GM12864 (cell line): Measurements from ENCODE around the gene CTNNA2.

Experiments
- DNase-seq: peaks from one replicate; pipeline ENCODE4 v3.0.0-alpha.2; 2011; ENCODE audit warnings: low read depth
- H3K4me3 ChIP-seq: 2 replicates; pipeline ENCODE4 v1.5.1; 2011; ENCODE audit warnings: mild to moderate bottlenecking, low read depth, low read length, control low read depth
- TF ChIP-seq, protein P1 (sequence below): IDR thresholded peaks from 2 replicates; pipeline ENCODE4 v1.5.1; 2011; ENCODE audit warnings: low read depth, mild to moderate bottlenecking, moderate library complexity, low read length, control low read depth, inconsistent platforms; ENCODE audit errors: missing control alignments

Gene CTNNA2

DNA sequence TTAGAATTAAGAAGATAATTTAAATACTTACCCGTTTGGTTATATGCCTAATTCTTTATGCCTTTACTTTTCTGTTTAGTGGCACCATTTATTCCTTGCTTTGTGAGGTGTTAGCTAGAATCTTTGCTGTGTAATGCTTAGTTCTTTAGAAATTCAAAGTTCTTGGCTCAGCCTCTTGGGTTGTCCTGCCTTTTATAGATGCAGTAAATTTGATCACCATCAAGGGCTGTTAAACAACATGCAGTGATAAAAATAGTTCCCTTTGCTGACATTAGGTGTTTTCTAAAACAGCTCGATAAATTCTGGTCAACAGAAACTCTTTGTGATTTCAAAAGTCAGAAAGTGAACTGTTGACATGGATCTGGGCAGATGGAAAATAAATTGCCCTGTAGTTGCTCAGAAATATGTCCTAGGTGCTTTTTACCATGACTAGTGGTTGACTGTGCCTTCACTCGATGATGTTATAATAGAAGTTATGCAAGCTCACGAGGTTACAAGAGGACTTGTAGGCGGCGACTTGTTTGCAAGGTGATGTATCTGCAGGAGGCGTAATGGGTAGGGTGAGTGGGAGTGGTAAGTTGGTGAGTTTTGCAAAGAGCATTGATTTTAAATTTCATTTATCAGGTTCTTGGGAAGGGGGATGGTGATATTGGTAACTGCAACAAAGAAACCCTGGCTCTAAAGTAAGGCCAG lies 739.6 kb downstream of the CTNNA2 start:
- DNase-seq, result no peak
- H3K4me3 ChIP-seq, result no peak overlapping the region
- TF ChIP-seq, protein P1, sequence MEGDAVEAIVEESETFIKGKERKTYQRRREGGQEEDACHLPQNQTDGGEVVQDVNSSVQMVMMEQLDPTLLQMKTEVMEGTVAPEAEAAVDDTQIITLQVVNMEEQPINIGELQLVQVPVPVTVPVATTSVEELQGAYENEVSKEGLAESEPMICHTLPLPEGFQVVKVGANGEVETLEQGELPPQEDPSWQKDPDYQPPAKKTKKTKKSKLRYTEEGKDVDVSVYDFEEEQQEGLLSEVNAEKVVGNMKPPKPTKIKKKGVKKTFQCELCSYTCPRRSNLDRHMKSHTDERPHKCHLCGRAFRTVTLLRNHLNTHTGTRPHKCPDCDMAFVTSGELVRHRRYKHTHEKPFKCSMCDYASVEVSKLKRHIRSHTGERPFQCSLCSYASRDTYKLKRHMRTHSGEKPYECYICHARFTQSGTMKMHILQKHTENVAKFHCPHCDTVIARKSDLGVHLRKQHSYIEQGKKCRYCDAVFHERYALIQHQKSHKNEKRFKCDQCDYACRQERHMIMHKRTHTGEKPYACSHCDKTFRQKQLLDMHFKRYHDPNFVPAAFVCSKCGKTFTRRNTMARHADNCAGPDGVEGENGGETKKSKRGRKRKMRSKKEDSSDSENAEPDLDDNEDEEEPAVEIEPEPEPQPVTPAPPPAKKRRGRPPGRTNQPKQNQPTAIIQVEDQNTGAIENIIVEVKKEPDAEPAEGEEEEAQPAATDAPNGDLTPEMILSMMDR, result no peak

DNA sequence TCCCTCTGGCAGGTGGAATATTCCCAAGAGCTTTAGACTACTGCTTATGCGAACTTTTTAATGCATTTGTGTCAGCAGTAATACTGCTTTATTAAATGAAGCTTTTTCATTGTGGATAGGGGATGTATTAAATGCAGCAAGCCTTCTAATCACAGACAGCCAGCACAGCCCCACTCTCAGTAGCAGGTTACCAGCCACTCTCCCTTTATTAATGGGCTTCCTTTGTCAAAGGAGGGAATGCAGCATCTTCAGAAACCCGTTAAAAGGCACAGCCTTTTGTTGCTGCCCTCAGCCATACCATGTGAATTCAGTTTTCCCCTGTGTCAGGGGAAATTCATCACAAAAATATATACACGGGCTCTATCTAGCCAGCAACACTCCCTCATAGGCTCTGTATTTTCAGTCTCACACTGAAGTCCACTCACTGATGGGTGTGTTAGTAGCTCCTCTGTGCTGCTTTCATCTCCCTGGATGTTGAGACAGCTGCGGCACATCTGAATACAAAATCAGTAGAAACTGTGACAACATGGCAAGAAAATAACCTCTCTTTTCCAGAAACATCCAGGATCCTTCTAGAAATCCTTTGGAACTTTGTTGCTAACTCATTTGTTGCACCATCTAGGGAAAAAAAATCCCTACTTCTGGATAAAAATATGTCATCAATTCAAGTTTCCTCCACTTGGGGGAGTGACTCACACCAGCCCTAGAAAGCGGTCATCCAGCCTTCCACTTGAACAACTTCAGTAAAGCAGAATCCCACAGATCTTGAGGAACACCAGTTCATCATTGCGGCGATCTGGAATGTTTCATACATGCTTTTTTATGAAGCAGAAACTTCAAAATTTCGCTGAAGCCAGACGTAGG lies 743.3 kb downstream of the CTNNA2 start:
- no peak overlapping the region for H3K4me3 ChIP-seq
- DNase-seq, result no peak
- TF ChIP-seq, protein P1, result no peak

DNA sequence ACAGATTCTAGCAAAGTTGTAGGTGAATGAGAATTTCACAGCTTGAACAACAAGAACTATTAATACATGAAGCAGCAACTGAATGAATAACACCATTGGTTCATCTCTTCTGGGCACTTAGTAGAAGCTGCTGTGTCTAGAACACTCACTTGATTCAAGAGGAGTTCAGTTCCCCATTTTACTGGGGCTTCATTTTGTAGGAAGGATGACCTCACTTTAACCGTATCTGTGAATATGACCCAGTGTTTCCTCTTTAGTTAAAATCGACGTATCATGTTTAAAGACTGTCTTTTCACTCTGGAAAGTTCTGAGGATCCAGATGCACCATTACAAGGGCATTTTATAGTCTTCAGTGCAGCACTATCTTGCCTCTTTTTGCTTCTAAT lies 743.9 kb downstream of the CTNNA2 start:
- H3K4me3 ChIP-seq, result no peak overlapping the region
- TF ChIP-seq, protein P1, result no peak
- no peak for DNase-seq

DNA sequence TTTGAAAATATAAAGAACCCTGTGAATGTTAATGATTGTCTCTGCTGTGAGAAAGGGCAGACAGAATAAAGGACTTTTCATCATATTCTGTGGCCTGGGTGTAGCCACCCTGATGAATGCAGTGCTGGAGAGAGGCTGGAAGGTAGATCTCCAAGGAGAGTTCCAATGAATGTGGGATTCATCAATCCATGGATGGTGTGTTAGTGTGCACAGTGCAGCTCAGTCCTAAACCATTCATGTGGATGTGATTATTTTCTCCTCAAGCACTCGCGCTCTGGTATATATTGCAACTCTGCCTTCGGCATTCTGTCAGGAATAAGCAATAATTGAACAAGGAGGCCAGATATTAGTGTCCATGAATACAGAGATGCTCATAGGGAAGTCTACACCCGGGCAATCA lies 744.6 kb downstream of the CTNNA2 start:
- no peak overlapping the region for H3K4me3 ChIP-seq
- no peak for DNase-seq
- TF ChIP-seq, protein P1, result no peak

DNA sequence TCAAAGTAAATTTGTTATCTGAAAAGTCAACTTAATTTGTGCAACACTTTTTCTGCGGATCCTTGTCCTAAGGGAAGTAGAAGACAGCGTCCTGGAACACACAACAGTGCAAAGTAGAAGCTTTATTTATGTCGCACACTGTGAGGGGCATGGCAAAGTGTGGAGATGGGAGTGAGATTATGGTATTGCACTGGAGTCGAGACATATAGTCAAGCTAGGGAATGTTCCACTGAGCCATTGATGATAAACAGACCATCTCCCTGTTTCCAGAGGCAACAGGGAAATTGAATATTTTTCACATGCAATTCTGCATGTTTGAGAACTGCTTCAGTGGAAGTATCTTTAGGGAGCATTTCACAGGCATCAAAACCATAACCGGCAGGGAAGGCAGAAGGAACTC lies 745.5 kb downstream of the CTNNA2 start:
- no peak for DNase-seq

DNA sequence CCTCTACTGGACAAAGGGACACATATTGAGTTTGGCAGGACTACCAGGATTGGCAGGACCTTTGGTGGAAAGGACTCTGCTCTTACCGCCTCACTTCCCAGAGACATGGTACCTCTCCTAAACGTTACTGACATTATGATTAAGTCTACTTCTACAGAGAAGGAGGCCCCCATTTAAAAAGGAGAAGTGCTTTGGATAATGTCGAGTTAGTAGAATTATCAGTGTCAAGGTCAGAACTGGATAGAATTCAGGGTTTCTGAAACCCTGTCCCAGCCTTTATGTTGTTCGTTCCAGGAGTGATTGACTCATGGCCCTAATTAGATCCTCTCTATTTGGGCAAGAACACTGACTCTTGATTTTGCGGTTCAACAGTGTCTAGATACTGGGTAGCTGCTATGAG lies 745.9 kb downstream of the CTNNA2 start:
- TF ChIP-seq, protein P1, result no peak
- no peak for DNase-seq
- no peak overlapping the region for H3K4me3 ChIP-seq

More for the DNA sequence above, 745.5 kb downstream of the CTNNA2 start:
- TF ChIP-seq, protein P1, result no peak
- no peak overlapping the region for H3K4me3 ChIP-seq

DNA sequence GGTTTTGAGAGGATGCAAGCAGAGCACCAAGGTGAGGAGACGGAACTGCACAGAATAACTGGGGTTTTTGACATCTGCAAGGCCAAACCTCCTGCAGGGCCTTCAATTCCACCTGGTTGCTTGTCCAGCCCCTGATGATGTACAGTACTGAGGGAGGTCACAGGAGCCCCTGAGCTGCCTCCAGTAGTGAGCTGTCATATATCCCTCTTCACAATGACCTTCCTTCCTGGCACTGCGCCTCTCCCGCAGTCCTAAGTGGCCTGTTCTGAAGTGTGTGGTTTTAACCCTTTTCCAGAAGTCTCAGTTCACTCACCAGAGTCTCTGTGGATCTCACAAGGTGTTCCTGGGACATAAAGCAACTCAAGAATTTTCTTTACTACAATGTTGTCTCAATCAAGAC lies 746.4 kb downstream of the CTNNA2 start:
- TF ChIP-seq, protein P1, result no peak
- H3K4me3 ChIP-seq, result no peak overlapping the region
- no peak for DNase-seq
